HL-60 (cell line): ENCODE measurements around the gene FLNC.

Experiments used
- DNase-seq, 2 experiments: peaks; one replicate each; pipeline ENCODE4 v3.0.0-alpha.2; 2010 to 2020; ENCODE audit warnings: low read depth in 1 of 2, low spot score in 1 of 2
- H3K27ac ChIP-seq: fragments of 250-450 bp; sonication (Bioruptor Pico); replicated peaks from 2 replicates; pipeline ENCODE4 v1.5.1; 2020; ENCODE audit warnings: mild to moderate bottlenecking, moderate library complexity
- H3K27me3 ChIP-seq: fragments of 250-450 bp; sonication (Bioruptor Pico); 2 replicates; pipeline ENCODE4 v1.5.1; 2021; ENCODE audit warnings: mild to moderate bottlenecking, moderate library complexity; ENCODE audit not compliant: insufficient read depth, poor library complexity, severe bottlenecking
- H3K4me3 ChIP-seq: replicated peaks from 2 replicates; pipeline ENCODE4 v1.5.1; 2011; ENCODE audit warnings: mild to moderate bottlenecking, control low read depth, low read length; ENCODE audit not compliant: insufficient read depth
- CTCF ChIP-seq: IDR thresholded peaks from one replicate; pipeline ENCODE4 v1.5.1; 2011; ENCODE audit warnings: low read length, control low read depth, inconsistent platforms; ENCODE audit not compliant: insufficient read depth
- GABPA ChIP-seq: IDR thresholded peaks from 2 replicates; pipeline ENCODE4 v1.6.1; 2012; ENCODE audit warnings: low read depth
- POLR2AphosphoS5 ChIP-seq: IDR thresholded peaks from 2 replicates; pipeline ENCODE4 v1.6.1; 2012; ENCODE audit warnings: low read depth
- REST ChIP-seq: IDR thresholded peaks from 2 replicates; pipeline ENCODE4 v1.6.1; 2012; ENCODE audit warnings: low read depth; ENCODE audit not compliant: insufficient replicate concordance
- SPI1 ChIP-seq: IDR thresholded peaks from 2 replicates; pipeline ENCODE4 v1.6.1; 2012; ENCODE audit warnings: low read depth, mild to moderate bottlenecking, borderline replicate concordance

The FLNC gene

DNA sequence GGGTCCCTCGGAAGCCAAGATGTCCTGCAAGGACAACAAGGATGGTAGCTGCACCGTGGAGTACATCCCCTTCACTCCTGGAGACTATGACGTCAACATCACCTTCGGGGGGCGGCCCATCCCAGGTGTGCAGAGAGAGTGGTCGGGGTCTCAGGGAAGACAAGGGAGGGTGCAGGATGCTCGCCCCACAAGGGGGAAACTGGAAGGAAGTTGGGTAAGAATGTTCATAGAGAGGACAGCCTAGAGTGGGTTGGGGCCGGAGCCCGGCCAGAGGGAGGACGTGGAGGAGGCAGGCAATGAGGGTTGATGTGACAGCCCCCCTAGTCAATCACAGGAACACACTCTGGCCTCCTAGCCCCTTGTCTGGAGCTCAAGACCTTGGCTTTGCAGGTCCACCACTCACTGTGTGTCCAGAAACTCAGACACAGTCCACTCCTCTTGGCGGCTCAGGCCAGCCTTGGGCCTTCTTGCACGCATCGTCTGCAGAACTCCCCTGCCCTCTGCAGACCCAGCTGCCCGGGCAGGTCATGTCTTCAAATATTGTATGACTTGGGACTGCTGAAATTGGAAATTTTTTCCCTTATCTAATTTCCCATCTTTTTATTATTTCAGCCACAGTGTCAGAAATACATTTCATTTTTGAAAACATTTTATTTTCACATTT, 16.7 kb downstream of the FLNC start:
- Histone ChIP-seq H3K4me3 (no peak overlapping the region), H3K27me3 (no peaks in the 10 kb centered on the region), H3K27ac (no peak overlapping the region)
- TF ChIP-seq GABPA = no peak
- no peak for DNase-seq

GRCh38 chr7:128847721-128848211, 17.6 kb downstream of the FLNC start:
- no peaks in the 10 kb centered on the region for H3K27me3 ChIP-seq
- H3K27ac ChIP-seq = no peak overlapping the region
- no peak for DNase-seq
- no peak for TF ChIP-seq GABPA
- TF ChIP-seq CTCF = no peak
- TF ChIP-seq REST = no peak
- TF ChIP-seq SPI1 = no peak
- H3K4me3 ChIP-seq = no peak overlapping the region

GRCh38 chr7:128848289-128849155, 18.3 kb downstream of the FLNC start:
- TF ChIP-seq CTCF = no peak
- TF ChIP-seq REST = no peak
- Histone ChIP-seq H3K27me3 (peaks cover 6% of the 10 kb centered on the region), H3K4me3 (no peak overlapping the region), H3K27ac (no peak overlapping the region)
- DNase-seq = no peak

- H3K27ac ChIP-seq = no peak overlapping the region
- H3K27me3 ChIP-seq = peaks cover 12% of the 10 kb centered on the region
Observed at GRCh38 chr7:128849156-128849515, 18.9 kb downstream of the FLNC start.

More at GRCh38 chr7:128849156-128849515, 18.9 kb downstream of the FLNC start:
- no peak for TF ChIP-seq REST
- no peak for TF ChIP-seq GABPA
- TF ChIP-seq SPI1 = no peak
- TF ChIP-seq POLR2AphosphoS5 = no peak
- no peak for TF ChIP-seq CTCF
- no peak overlapping the region for H3K4me3 ChIP-seq
- DNase-seq = no peak
